Ecto neural progenitor cell (in vitro differentiated cells): ENCODE measurements around the gene FGFR3.

ENCODE experiments used
- DNase-seq: peaks from one replicate; pipeline ENCODE4 v3.0.0-alpha.2; 2018; ENCODE audit warnings: low spot score

FGFR3 gene

DNA sequence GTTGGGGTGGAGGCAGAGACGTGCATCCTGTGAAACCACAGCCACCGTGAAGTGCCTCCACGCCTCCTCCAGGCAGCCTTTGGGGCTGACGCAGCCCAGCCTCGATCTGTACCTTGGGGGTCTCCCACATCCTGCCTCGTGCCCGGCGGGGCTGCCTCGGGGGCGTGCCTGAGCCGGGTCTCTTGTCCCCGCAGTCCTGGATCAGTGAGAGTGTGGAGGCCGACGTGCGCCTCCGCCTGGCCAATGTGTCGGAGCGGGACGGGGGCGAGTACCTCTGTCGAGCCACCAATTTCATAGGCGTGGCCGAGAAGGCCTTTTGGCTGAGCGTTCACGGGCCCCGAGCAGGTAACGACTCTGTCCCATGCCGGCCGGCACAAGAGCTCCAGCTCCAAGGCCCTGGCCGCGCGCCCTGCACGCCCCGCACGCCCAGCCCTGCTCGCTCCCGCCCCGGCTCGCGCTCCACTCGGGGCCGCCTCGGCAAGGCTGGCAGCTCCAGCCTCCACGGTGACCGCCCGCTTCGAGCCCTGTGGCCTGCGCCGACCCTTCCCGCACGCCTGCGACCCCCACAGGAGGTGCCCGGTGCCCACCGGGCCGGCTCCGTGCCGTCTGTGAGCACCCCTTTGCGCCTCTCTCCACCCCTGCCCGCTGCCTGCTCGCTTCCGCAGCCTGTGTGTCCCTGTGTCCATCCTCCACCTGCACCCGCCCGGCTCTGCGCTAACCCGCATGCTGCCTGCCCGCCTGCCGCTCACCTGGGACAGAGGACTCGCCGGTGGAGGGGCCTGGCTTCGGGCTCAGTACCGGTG is 9.8 kb downstream of the FGFR3 start:
- DNase-seq = no peak

DNA sequence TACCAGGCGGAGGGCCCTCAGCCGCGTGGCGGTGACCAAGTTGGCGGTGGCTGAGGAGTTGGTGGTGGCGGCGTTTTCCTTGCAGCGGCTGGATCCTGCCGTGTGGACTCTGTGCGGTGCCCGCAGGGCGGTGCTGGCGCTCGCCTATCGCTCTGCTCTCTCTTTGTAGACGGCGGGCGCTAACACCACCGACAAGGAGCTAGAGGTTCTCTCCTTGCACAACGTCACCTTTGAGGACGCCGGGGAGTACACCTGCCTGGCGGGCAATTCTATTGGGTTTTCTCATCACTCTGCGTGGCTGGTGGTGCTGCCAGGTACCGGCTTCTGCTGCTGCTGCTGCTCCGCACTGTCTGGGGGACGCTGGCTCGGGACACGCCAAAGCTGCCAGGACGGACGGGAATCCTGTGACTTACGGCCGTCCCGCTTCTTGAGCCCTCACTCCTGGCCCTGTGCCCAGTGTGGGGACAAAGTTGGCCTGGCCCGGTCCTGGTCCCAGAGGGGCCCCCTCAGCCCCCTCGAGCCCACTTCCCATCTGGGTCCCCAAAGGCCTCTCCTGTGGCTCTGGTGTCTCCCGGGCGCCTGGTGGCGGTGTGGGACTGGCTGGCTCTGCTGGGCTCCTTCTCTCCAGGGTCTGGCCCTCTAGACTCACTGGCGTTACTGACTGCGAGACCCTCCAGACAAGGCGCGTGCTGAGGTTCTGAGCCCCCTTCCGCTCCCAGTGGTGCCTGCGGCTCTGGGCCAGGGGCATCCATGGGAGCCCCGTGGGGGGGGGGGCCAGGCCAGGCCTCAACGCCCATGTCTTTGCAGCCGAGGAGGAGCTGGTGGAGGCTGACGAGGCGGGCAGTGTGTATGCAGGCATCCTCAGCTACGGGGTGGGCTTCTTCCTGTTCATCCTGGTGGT is 10.7 kb downstream of the FGFR3 start:
- no peak for DNase-seq

DNA sequence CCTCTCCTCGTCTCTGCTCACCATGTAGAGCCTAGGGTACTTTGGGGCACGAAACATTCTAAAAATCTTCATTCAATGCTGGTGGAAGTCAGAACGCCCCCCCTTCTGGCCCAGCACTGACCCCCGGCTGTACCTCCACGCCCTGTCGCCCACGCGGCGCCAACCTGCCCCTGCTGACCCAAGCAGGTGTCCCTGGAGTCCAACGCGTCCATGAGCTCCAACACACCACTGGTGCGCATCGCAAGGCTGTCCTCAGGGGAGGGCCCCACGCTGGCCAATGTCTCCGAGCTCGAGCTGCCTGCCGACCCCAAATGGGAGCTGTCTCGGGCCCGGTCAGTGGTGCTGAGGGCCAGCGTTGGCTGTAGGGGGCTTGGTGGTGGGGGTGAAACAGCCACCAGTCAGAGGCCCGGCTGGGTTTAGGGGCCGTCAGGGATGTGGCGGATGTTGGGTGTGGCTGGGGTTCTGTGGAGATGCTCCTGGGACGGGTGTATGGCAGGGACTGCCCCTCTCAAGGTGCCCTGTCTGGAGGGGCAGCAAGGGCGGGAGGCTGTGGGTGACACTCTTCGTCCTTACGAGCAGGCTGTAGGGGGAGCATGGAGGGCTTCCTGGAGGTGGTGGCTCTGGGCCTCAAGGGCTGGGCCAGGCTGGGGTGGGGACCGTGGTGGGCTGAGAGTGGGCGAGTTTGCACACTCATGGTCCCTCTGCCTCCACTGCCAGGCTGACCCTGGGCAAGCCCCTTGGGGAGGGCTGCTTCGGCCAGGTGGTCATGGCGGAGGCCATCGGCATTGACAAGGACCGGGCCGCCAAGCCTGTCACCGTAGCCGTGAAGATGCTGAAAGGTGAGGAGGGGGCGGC is 11.8 kb downstream of the FGFR3 start:
- DNase-seq = no peak

DNA sequence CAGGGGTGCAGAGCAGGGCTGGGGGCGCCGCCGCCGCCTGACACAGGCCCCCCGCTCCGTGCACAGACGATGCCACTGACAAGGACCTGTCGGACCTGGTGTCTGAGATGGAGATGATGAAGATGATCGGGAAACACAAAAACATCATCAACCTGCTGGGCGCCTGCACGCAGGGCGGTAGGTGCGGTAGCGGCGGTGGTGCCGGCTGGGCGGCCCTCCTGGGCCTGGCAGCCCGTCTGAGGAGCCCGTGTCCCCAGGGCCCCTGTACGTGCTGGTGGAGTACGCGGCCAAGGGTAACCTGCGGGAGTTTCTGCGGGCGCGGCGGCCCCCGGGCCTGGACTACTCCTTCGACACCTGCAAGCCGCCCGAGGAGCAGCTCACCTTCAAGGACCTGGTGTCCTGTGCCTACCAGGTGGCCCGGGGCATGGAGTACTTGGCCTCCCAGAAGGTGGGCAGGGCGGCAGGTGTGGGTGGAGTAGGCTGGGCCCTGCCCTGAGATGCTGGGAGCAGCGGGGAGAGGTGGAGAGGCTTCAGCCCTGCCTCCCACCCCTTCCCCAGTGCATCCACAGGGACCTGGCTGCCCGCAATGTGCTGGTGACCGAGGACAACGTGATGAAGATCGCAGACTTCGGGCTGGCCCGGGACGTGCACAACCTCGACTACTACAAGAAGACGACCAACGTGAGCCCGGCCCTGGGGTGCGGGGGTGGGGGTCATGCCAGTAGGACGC is 12.6 kb downstream of the FGFR3 start:
- DNase-seq = no peak

DNA sequence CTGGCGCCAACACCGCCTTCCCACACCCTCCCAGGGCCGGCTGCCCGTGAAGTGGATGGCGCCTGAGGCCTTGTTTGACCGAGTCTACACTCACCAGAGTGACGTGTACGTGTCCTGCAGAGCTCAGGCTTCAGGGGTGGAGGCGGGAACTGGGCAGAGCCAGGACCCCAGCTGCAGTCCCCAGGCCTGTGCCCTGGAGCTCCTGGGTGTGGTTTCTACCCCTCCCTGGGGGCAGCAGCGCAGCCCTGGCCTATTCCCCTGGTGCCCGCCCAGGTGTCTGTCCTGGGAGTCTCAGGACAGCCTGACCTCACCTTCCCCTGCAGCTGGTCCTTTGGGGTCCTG is 13.1 kb downstream of the FGFR3 start:
- DNase-seq = no peak

DNA sequence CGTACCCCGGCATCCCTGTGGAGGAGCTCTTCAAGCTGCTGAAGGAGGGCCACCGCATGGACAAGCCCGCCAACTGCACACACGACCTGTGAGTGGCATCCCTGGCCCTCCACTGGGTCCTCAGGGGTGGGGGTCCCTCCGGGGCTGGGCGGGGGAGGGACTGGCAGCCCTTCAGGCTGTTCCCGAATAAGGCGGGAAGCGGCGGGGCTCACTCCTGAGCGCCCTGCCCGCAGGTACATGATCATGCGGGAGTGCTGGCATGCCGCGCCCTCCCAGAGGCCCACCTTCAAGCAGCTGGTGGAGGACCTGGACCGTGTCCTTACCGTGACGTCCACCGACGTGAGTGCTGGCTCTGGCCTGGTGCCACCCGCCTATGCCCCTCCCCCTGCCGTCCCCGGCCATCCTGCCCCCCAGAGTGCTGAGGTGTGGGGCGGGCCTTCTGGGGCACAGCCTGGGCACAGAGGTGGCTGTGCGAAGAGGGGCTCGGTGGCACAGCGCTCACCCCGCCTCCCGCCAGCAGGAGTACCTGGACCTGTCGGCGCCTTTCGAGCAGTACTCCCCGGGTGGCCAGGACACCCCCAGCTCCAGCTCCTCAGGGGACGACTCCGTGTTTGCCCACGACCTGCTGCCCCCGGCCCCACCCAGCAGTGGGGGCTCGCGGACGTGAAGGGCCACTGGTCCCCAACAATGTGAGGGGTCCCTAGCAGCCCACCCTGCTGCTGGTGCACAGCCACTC is 13.7 kb downstream of the FGFR3 start:
- no peak for DNase-seq

DNA sequence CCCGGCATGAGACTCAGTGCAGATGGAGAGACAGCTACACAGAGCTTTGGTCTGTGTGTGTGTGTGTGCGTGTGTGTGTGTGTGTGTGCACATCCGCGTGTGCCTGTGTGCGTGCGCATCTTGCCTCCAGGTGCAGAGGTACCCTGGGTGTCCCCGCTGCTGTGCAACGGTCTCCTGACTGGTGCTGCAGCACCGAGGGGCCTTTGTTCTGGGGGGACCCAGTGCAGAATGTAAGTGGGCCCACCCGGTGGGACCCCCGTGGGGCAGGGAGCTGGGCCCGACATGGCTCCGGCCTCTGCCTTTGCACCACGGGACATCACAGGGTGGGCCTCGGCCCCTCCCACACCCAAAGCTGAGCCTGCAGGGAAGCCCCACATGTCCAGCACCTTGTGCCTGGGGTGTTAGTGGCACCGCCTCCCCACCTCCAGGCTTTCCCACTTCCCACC is 14.3 kb downstream of the FGFR3 start:
- DNase-seq = no peak

DNA sequence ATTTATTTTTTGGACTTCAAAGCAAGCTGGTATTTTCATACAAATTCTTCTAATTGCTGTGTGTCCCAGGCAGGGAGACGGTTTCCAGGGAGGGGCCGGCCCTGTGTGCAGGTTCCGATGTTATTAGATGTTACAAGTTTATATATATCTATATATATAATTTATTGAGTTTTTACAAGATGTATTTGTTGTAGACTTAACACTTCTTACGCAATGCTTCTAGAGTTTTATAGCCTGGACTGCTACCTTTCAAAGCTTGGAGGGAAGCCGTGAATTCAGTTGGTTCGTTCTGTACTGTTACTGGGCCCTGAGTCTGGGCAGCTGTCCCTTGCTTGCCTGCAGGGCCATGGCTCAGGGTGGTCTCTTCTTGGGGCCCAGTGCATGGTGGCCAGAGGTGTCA is 15.3 kb downstream of the FGFR3 start:
- no peak for DNase-seq

DNA sequence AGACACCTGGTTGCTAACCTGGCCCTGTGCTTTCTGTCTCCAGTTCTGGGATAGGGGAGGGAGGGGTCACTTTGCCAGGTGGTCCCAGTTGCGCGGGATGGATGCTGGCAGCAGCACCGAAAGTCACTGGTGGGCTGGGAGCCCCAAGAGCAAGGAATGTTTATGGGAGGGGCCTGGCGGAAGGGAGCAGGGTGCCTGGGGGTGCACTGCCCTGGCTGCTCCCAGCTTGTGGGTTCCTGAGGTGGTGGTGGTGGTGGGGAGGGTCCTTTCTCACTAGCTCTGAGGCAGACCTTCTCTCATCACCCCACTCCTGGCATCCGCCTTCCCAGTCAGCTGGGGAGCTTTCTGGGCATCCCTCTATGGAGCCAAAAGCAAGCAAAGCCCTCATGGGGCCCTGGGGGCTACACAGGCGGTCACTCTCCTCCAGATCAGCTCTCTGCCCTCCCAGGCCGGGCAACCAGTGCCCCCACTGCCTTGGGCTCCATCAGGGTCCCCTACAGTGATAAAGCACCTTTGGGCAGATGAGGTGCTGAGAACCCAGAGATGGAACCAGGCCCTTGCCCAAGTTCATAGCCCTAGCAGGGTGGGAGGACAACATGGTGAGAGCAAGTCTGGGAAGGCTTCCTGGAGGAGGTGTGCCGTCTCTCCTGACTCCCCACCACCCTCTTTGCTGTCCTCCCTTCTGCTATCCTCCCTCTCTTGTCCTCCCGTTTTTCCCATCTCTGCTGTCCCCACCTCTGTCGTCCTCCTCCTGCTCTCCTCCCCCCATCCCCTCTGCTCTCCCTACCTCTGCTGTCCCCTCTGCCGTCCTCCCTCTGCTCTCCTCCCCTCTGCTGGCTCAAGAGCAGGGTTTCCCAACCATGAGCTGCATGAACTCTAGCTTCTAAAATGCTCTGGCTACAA is 16.0 kb downstream of the FGFR3 start:
- no peak for DNase-seq

DNA sequence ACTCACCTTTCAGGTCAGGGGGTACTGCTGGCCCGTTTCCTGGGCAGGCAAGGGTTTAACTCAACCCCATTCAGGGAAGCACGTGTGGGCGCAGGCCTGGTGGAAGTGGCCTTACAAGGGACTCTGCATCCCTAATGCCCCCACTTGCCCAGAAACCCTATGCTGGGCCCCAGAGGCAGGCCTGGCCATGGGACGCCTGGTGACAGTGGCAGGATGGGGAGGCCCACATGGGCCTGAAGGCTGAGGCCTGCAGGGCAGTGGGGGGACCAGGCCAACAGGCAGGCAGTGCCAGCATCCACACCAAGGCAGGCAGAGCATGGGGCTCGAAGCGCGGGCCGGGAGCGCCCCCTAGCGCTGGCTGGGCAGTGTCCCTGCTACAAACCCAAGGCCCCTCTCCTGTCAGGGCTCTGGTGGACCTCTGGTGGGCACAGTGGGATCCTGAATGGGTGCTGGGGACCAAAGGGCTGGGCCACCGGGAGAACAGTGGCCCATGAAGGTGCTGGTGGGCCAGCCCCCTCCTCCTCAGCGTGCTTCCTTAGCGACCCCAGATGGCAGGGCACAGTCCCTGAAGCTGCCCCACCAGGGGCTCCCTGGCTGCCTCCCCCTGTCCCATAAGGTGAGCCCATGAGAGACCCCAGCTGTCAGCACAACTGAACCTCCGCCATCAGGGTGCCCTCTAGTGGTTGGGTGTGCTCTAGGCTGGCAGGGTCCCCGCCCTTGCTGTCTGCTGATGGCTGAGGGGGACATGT is 16.8 kb downstream of the FGFR3 start:
- DNase-seq = peak; percentile 93

DNA sequence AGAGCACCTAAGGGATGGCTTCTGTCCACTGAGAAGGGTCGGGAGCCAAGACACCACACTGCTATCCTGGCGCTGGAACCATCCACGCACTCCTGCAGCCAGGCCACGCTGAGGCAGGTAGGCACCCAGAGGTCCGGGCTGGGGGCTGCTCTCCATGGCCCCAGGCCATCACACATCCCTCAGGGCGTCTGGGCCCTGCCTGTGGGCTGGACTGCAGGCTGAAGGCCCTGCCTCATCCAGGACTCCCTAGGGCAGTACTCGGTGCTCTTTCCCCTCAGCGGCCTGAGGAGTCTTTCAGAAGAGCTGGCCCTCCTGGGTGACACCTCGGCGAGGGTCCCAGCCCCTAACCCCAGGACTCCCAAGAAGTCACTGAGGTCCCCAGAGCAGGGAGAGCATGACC is 17.7 kb downstream of the FGFR3 start:
- no peak for DNase-seq

DNA sequence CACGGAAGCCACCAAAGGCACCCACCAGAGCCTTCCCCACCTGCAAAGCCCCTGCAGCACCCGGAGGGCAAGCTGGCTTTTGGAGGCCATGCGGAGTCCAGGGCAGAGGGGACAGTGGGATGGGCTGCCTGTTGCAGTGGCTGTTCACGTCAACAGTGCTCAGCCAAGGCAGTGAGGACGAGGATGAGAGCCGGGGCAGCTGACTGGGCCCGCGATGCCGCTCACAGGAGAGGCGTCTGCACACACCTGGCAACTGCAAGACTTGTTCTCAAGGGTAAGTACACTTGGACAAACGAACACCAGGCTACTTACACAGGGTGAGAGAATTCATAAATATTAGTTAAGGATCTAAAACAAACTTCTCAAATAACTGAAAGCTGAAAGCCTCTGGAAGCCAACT is 19.6 kb downstream of the FGFR3 start:
- DNase-seq = no peak

DNA sequence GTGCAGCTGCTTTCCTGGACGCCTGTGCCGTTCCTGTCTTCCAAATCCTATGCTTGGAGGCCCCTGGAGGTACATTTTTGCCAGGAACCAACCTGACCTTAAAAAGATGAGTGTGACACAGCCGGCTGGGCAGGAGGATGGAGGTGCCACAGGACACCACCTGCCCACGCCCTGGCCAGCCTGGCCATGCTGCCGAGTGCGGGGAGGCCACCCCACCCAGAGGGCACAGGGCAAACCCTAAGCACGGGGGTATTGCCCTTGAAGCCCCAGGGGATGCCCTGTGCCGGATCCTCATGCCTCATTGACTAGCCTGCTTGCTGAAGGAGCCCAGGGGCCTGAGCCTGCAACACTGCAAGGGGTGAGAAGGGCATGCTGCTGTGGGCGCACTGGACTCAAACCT is 20.1 kb downstream of the FGFR3 start:
- no peak for DNase-seq

DNA sequence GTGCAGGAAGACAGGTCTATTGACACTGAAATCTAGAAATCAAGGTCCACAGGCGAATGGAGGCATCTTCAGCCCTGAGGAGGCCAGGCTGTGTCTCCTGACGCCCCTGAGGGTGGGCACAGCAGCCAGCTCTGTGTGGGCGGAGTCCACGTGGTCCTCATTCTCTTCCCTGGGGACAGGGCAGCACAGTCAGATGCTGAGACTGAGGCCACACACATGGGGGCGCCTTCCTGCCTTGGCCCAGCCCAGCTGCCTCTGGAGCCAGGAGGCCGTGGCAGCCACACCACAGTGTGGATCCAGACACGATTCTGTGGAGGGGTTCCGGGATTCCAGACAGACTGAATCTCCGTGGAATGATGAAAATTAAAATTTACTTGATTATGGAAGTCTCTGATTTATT is 20.8 kb downstream of the FGFR3 start:
- DNase-seq = no peak

DNA sequence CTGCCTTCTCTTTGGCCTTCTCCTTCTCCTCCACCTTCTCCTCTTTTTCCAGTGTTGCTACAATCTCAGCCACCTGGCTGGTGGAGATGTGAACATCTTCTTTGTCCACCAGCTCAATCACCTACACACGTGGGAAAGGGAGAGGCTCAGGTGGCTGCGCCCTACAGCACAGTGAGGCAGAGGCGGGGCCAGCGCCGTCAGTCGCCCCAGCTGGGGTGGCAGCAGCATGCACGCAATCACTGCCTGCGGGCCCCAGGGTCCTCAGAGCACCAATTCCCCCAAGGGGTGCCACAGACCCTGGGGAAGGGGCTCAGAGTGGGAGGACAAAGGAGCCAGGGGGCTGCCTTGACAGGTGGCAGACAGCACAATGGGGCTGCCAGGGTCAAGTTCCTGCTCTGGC is 21.4 kb downstream of the FGFR3 start:
- no peak for DNase-seq

DNA sequence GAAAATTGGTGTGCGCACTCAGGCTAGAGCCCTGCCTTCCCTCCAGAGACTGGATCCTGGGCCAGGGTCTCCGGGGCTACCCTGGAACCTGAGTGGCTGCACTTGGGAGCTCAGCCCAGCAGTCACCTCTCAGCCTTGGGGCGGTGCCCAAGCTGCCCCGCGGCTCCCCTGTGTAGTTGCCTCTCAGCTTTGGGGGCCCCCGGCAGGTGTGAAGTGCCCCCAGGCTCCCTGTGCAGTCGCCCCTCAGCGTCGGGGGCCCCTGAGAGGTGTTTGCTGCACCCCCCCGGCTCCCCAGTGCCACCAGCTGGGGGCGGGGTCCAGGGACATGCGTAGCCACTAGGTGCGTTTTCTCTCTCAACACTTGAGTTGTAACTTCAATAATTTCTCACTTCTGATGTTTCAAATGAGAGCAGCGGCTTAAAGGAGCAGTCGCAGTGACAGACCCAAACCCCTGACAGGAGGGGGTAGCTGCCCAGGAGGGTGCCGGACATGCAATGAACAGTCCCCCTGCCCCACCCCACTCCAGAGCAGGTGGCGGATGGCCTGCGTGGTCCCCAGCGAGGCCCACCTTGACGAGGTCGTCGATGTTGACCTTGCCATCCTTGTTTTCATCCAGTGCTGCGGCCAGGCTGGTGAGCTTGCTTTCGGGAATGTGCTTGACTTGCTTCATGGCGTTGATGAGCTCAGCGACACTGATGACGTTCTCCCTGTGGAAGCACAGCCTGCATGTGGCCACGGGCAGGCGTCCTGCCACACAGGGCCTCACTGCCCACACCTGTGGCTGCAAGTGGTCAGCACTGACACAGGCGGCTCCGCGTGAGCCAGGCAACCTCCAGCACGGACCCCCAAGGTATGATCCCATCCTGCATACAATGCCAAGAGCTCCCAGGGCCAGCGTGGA is 22.3 kb downstream of the FGFR3 start:
- DNase-seq = no peak

DNA sequence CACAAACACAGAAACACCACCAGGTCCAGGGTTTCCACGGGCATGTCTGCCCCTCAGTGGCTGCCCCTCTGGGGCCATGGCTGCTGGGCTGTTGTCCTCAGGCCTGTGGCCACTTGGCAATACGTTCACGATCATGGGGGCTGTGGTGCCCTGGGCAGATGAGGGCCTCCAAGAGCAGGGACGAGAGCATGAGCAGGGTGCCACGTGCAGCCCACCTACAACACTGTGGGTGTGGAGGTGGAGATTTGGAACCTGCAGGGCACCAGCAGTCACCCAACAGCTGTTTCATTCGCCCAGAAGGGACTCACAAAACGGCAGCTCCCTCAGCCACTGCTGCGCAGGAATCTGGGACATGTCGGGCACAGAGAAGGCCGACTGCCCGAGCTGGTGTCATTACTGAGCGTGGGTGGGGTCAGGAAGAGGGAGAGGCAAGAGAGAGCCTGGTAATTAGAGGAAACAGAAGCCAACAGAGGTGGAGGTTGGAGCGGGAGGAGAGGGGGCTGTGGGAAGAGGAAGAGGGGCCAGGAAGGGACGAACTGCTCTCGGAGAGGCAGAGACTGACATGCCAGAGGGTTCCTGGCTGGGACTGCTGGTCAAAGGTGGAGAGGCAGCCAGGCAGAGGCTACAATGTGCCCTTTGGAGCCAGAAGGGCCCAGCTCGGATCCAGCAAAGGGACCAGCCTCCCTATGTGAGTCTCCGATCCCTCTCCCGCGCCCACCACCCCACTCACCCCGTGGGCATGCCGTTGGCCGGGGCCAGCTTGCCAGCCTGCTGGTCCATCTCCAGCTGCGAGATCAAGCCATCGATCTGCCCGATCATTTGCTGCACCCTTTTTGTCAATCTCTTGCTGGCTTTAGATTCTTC is 23.1 kb downstream of the FGFR3 start:
- DNase-seq = no peak
